Endothelial cell of umbilical vein (primary cell): ENCODE results near the gene TAF3. TPM values are rescaled to one million over a fixed set of nuclear protein-coding genes. Genes with fewer than 3 reads are reported as not detected.

ENCODE experiments used
- BruUV-seq: library from RNA; stranded (reverse); fragments of 400-500 nt; replicated peaks from 2 replicates; lab custom pipeline; 2021; lab: Mats Ljungman, UMichigan
- CTCF ChIA-PET: fragments of 300-600, 350-600 bp; sonication (Branson Sonifier 250); formaldehyde crosslinking; loops from one replicate; lab custom pipeline; 2021; ENCODE audit warnings: antibody characterized with exemption, inconsistent platforms; lab: Charles Lee
- POLR2A ChIA-PET: fragments of 300-600, 350-600 bp; sonication (Branson Sonifier 250); formaldehyde crosslinking; loops from one replicate; lab custom pipeline; 2021; ENCODE audit warnings: antibody characterized with exemption, inconsistent platforms; lab: Charles Lee
- DNase-seq: peaks from one replicate; pipeline ENCODE4 v3.0.0-alpha.2; 2011; ENCODE audit warnings: low read depth, low spot score
- FAIRE-seq: peaks from 2 replicates; lab custom pipeline; 2011; peaks lifted over from hg19 to GRCh38; lab: Jason Lieb, UNC
- H2AFZ ChIP-seq: 2 replicates; pipeline ENCODE4 v1.6.0; 2012; ENCODE audit warnings: low read depth, low read length, control low read depth, inconsistent platforms
- H3K27ac ChIP-seq: 2 replicates; pipeline ENCODE4 v1.5.1; 2011; ENCODE audit warnings: low read depth, mild to moderate bottlenecking, control low read depth, low read length, moderate library complexity; ENCODE audit not compliant: insufficient read depth
- H3K27me3 ChIP-seq, 2 experiments: 2 replicates each; pipeline versions ENCODE4 v1.6.0 to v1.6.1; 2011; ENCODE audit warnings: low read length in 2 of 2, mixed read lengths in 1 of 2; ENCODE audit not compliant: control insufficient read depth in 2 of 2, insufficient read depth in 2 of 2
- H3K36me3 ChIP-seq, 2 experiments: 2 replicates in 1 of 2; 3 replicates in 1 of 2; pipeline ENCODE4 v1.5.1; 2011; ENCODE audit warnings: low read length in 2 of 2, mild to moderate bottlenecking in 1 of 2, moderate library complexity in 1 of 2; ENCODE audit not compliant: control insufficient read depth in 2 of 2, insufficient read depth in 2 of 2; ENCODE audit errors: extremely low read depth in 1 of 2
- H3K4me1 ChIP-seq: 3 replicates; pipeline ENCODE4 v1.5.1; 2011; ENCODE audit warnings: mild to moderate bottlenecking, low read length; ENCODE audit not compliant: control insufficient read depth, insufficient read depth; ENCODE audit errors: extremely low read depth
- H3K4me2 ChIP-seq: 2 replicates; pipeline ENCODE4 v1.6.1; 2011; ENCODE audit warnings: low read length, control low read depth, mixed read lengths; ENCODE audit not compliant: insufficient read depth
- H3K4me3 ChIP-seq, 3 experiments: fragments of 200-600 bp in 1 of 3; sonication (generic), shearing (Covaris generic) in 1 of 3; replicated peaks in 1 of 3; 2 replicates each; pipeline ENCODE4 v1.5.1; 2011 to 2016; ENCODE audit warnings: control low read depth in 3 of 3, low read length in 3 of 3, mild to moderate bottlenecking in 2 of 3, inconsistent platforms in 1 of 3, low read depth in 1 of 3, moderate library complexity in 1 of 3; ENCODE audit not compliant: insufficient read depth in 1 of 3
- H3K79me2 ChIP-seq: 2 replicates; pipeline ENCODE4 v1.6.0; 2012; ENCODE audit warnings: low read length, inconsistent platforms; ENCODE audit not compliant: control insufficient read depth, insufficient read depth
- H3K9ac ChIP-seq: replicated peaks from 2 replicates; pipeline ENCODE3; 2011; ENCODE audit warnings: low read length, control low read depth; ENCODE audit not compliant: insufficient read depth; ENCODE audit errors: extremely low read depth
- H3K9me1 ChIP-seq: replicated peaks from 3 replicates; pipeline ENCODE4 v1.6.0; 2011; ENCODE audit warnings: mild to moderate bottlenecking, low read length; ENCODE audit not compliant: control insufficient read depth, insufficient read depth; ENCODE audit errors: extremely low read depth
- H3K9me3 ChIP-seq: replicated peaks from 2 replicates; pipeline ENCODE4 v1.5.1; 2012; ENCODE audit warnings: low read length, inconsistent platforms; ENCODE audit not compliant: control insufficient read depth, insufficient read depth
- H4K20me1 ChIP-seq: replicated peaks from 2 replicates; pipeline ENCODE3; 2011; ENCODE audit warnings: mild to moderate bottlenecking, low read length; ENCODE audit not compliant: control insufficient read depth, insufficient read depth; ENCODE audit errors: extremely low read depth
- EZH2 ChIP-seq: IDR thresholded peaks from 2 replicates; pipeline ENCODE4 v1.6.1; 2012; ENCODE audit warnings: borderline replicate concordance, low read depth, mild to moderate bottlenecking, moderate library complexity, low read length, inconsistent platforms; ENCODE audit not compliant: severe bottlenecking
- FOS ChIP-seq: IDR thresholded peaks from 2 replicates; pipeline ENCODE4 v1.6.1; 2011; ENCODE audit warnings: mild to moderate bottlenecking, low read length, moderate library complexity, borderline replicate concordance; ENCODE audit not compliant: insufficient read depth
- GATA2 ChIP-seq: IDR thresholded peaks from 2 replicates; pipeline ENCODE4 v1.7.0; 2011; ENCODE audit warnings: low read depth, mild to moderate bottlenecking, moderate library complexity, mixed read lengths, low read length; ENCODE audit not compliant: insufficient read length, insufficient read depth
- JUN ChIP-seq: IDR thresholded peaks from 2 replicates; pipeline ENCODE4 v1.6.1; 2011; ENCODE audit warnings: borderline replicate concordance, low read depth; ENCODE audit not compliant: insufficient read length, insufficient read depth
- MAX ChIP-seq: IDR thresholded peaks from 2 replicates; pipeline ENCODE4 v1.6.1; 2011; ENCODE audit not compliant: insufficient read depth, insufficient read length
- MYC ChIP-seq: IDR thresholded peaks from one replicate; pipeline ENCODE4 v1.6.1; 2011; ENCODE audit warnings: mild to moderate bottlenecking, low read depth, low read length
- POLR2A ChIP-seq: IDR thresholded peaks from 2 replicates; pipeline ENCODE4 v1.6.1; 2012; ENCODE audit warnings: low read depth, mild to moderate bottlenecking, control low read depth, low read length
- POLR2AphosphoS5 ChIP-seq: IDR thresholded peaks from 2 replicates; pipeline ENCODE4 v1.6.1; 2012; ENCODE audit warnings: low read depth, mild to moderate bottlenecking, control low read depth, low read length, moderate library complexity; ENCODE audit not compliant: insufficient read depth
- dilution Hi-C: fragments of 300-500 bp; cut with MboI; formaldehyde crosslinking; loops from one replicate; pipeline ENCODE4 v1.15.0; 2019; ENCODE audit warnings: low sequenced_read_pairs; ENCODE audit not compliant: extremely low pct_ligation_motif_present
- intact Hi-C: fragments of 100-400 bp; cut with micrococcal nuclease; formaldehyde crosslinking; loops from one replicate; pipeline ENCODE4 v1.10.0; 2022
- polyA plus RNA-seq, 4 experiments: library from polyadenylated mRNA; depleted of rRNA in 3 of 4; stranded (reverse) in 3 of 4; unstranded in 1 of 4; fragments of >200 nt; gene quantifications; 2 replicates each; pipeline versions ENCODE4 v1.2.1 to v1.2.3, GENCODE V29; 2011 to 2012; ENCODE audit warnings: missing spikeins in 1 of 4
- total RNA-seq: library from RNA; stranded (reverse); gene quantifications from 2 replicates; pipeline ENCODE4 v1.2.3, GENCODE V29; 2021
- TF ChIP-seq, protein P1 (sequence below), 2 donors: IDR thresholded peaks; 1 replicate in 1 of 2; 2 replicates in 1 of 2; pipeline ENCODE4 v1.5.1; 2011; ENCODE audit warnings: low read length in 2 of 2, mild to moderate bottlenecking in 2 of 2, moderate library complexity in 2 of 2, control low read depth in 1 of 2, inconsistent platforms in 1 of 2, low read depth in 1 of 2; ENCODE audit not compliant: insufficient read depth in 1 of 2; ENCODE audit errors: extremely low read depth in 1 of 2

TAF3 gene
- total and polyA plus RNA-seq, 2 donors (not counting 3 experiments of a cell fraction or from before 2014, with no cell fraction given), result 2.4 to 10.5 TPM

GRCh38 chr10:8058274-8059111 is 240.2 kb downstream of the TAF3 start:
- BruUV-seq, result no TSS peak
- peak overlapping the region in 2 of 3 experiments; percentile 91 to 95 for H3K4me3 ChIP-seq
- intact Hi-C loops (loop anchor here (10.0 kb wide), 2 partner anchors 534 to 1016 kb away; no protein-coding TSS in a partner anchor), dilution Hi-C loops (no loop called here)
- H3K4me2 ChIP-seq, result peak overlapping the region; percentile 88
- ChIA-PET CTCF (interaction anchor here (1.7 to 2.3 kb wide), 2 partner anchors 17 to 186 kb away, joined by 4 to 9 read pairs; no protein-coding TSS in a partner anchor), POLR2A (no interaction called here)
- no peak for FAIRE-seq
- no peaks in the 10 kb centered on the region for H4K20me1 ChIP-seq
- peak overlapping the region; percentile 77 for H3K9ac ChIP-seq
- TF ChIP-seq EZH2 (no peak), FOS (no peak), GATA2 (no peak), JUN (no peak), MAX (no peak), MYC (no peak), POLR2AphosphoS5 (no peak), POLR2A (no peak)
- TF ChIP-seq, protein P1, sequence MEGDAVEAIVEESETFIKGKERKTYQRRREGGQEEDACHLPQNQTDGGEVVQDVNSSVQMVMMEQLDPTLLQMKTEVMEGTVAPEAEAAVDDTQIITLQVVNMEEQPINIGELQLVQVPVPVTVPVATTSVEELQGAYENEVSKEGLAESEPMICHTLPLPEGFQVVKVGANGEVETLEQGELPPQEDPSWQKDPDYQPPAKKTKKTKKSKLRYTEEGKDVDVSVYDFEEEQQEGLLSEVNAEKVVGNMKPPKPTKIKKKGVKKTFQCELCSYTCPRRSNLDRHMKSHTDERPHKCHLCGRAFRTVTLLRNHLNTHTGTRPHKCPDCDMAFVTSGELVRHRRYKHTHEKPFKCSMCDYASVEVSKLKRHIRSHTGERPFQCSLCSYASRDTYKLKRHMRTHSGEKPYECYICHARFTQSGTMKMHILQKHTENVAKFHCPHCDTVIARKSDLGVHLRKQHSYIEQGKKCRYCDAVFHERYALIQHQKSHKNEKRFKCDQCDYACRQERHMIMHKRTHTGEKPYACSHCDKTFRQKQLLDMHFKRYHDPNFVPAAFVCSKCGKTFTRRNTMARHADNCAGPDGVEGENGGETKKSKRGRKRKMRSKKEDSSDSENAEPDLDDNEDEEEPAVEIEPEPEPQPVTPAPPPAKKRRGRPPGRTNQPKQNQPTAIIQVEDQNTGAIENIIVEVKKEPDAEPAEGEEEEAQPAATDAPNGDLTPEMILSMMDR (IDR thresholded peaks at IDR 0.05; ENCODE audit: extremely low read depth in 1 of 2, insufficient read depth in 1 of 2, low read depth in 1 of 2, low read length in 2 of 2), result no peak
- no peaks in the 10 kb centered on the region for H3K27me3 ChIP-seq
- H3K36me3 ChIP-seq, result peaks cover 0 to 19% of the 10 kb centered on the region in 2 experiments
- H3K27ac ChIP-seq, result peak overlapping the region; percentile 79
- H3K79me2 ChIP-seq, result peaks cover 89% of the 10 kb centered on the region
- H3K4me1 ChIP-seq, result peaks cover 58% of the 10 kb centered on the region
- H3K9me3 ChIP-seq, result no peaks in the 10 kb centered on the region
- no peak overlapping the region for H2AFZ ChIP-seq
- DNase-seq, result no peak
- H3K9me1 ChIP-seq, result no peaks in the 10 kb centered on the region
